Tibial artery (tissue), 4 donors: ENCODE results near the gene STOML1.
A peak's percentile ranks its signal among the peaks of the same experiment; 100 is the strongest.

ENCODE experiments used
- DNase-seq, 2 donors: peaks; one replicate each; pipeline ENCODE4 v3.0.0-alpha.2; 2019
- H3K27ac ChIP-seq, 2 donors: fragments of 200-600 bp; sonication (generic) in 1 of 2; 1 replicate in 1 of 2; 2 replicates in 1 of 2; pipeline ENCODE4 v1.5.1; 2018 to 2019; ENCODE audit warnings: mild to moderate bottlenecking in 1 of 2
- H3K27me3 ChIP-seq, 2 donors: fragments of 200-600 bp; sonication (generic) in 1 of 2; one replicate each; pipeline versions ENCODE4 v1.5.1 to v1.6.0; 2016 to 2019
- H3K36me3 ChIP-seq, 3 donors: fragments of 200-600 bp; sonication (generic) in 2 of 3; one replicate each; pipeline ENCODE4 v1.5.1; 2016 to 2019; ENCODE audit warnings: mild to moderate bottlenecking in 2 of 3
- H3K4me1 ChIP-seq, 4 donors: fragments of 200-600 bp; sonication (generic) in 2 of 4; 1 replicate in 3 of 4; 2 replicates in 1 of 4; pipeline ENCODE4 v1.5.1; 2016 to 2019
- H3K4me3 ChIP-seq, 2 donors: fragments of 200-600 bp; sonication (generic) in 1 of 2; 1 replicate in 1 of 2; 2 replicates in 1 of 2; pipeline ENCODE4 v1.5.1; 2018 to 2019; ENCODE audit warnings: mild to moderate bottlenecking in 2 of 2
- H3K9me3 ChIP-seq, 3 donors: fragments of 200-600 bp; sonication (generic) in 1 of 3; one replicate each; pipeline ENCODE4 v1.5.1; 2016 to 2019
- CTCF ChIP-seq, 2 experiments: fragments of 200-600 bp in 1 of 2; fragments of 450-650 bp in 1 of 2; IDR thresholded peaks; one replicate each; pipeline ENCODE4 v1.5.1; 2017 to 2019; ENCODE audit warnings: antibody characterized with exemption in 2 of 2, mild to moderate bottlenecking in 1 of 2, moderate library complexity in 1 of 2
- intact Hi-C: fragments of 100-400 bp; cut with DNase I; formaldehyde crosslinking; loops from one replicate; pipeline ENCODE4 v1.15.0; 2023; ENCODE audit warnings: low total_unique reads

Gene STOML1

GRCh38 chr15:73985101-73985873, 6.8 kb downstream of the STOML1 start:
- H3K27ac ChIP-seq = peak overlapping the region in 1 of 2 donors; percentile 82

GRCh38 chr15:73984208-73984979, 7.7 kb downstream of the STOML1 start:
- Histone ChIP-seq H3K27me3 (no peaks in the 10 kb centered on the region), H3K4me3 (no peak overlapping the region), H3K27ac (peak overlapping the region; percentile 82 to 85), H3K9me3 (no peaks in the 10 kb centered on the region), H3K36me3 (peaks cover 0 to 48% (median 13%) of the 10 kb centered on the region in 3 donors), H3K4me1 (peaks cover 3 to 65% (median 48%) of the 10 kb centered on the region in 4 donors)
- intact Hi-C loops = loop anchor here (5.0 kb wide), 1 partner anchor 338 kb away; no protein-coding TSS in a partner anchor
- DNase-seq = no peak
- TF ChIP-seq CTCF (IDR thresholded peaks at IDR 0.05) = no peak

More at GRCh38 chr15:73985101-73985873, 6.8 kb downstream of the STOML1 start:
- Histone ChIP-seq H3K4me3 (no peak overlapping the region), H3K27me3 (no peaks in the 10 kb centered on the region), H3K4me1 (peaks cover 3 to 74% (median 57%) of the 10 kb centered on the region in 4 donors), H3K9me3 (no peaks in the 10 kb centered on the region), H3K36me3 (peaks cover 0 to 48% (median 13%) of the 10 kb centered on the region in 3 donors)
- DNase-seq = no peak
- intact Hi-C loops = no loop called here
- TF ChIP-seq CTCF (IDR thresholded peaks at IDR 0.05) = no peak

- Histone ChIP-seq H3K27me3 (no peaks in the 10 kb centered on the region), H3K9me3 (no peaks in the 10 kb centered on the region), H3K36me3 (peaks cover 0 to 42% (median 13%) of the 10 kb centered on the region in 3 donors), H3K4me1 (peaks cover 3 to 59% (median 43%) of the 10 kb centered on the region in 4 donors), H3K4me3 (no peak overlapping the region), H3K27ac (peak overlapping the region; percentile 82 to 85)
- intact Hi-C loops = loop anchor here (5.0 kb wide), 1 partner anchor 339 kb away; no protein-coding TSS in a partner anchor
- no peak for TF ChIP-seq CTCF (IDR thresholded peaks at IDR 0.05)
- DNase-seq = no peak
Observed at GRCh38 chr15:73983773-73984172, 8.3 kb downstream of the STOML1 start.

- H3K36me3 ChIP-seq = peaks cover 0 to 37% (median 13%) of the 10 kb centered on the region in 3 donors
- H3K27ac ChIP-seq = peak overlapping the region; percentile 82 to 85
- peaks cover 3 to 54% (median 39%) of the 10 kb centered on the region in 4 donors for H3K4me1 ChIP-seq
- H3K4me3 ChIP-seq = peak overlapping the region in 1 of 2 donors; percentile 19
- intact Hi-C loops = loop anchor here (5.0 kb wide), 1 partner anchor 339 kb away; no protein-coding TSS in a partner anchor
- no peak for TF ChIP-seq CTCF (IDR thresholded peaks at IDR 0.05)
- H3K9me3 ChIP-seq = no peaks in the 10 kb centered on the region
- DNase-seq = peak in 1 of 2 donors; percentile 78
- H3K27me3 ChIP-seq = no peaks in the 10 kb centered on the region
Observed at GRCh38 chr15:73983211-73983727, 8.8 kb downstream of the STOML1 start.

GRCh38 chr15:73982222-73982962, 9.7 kb downstream of the STOML1 start:
- H3K4me1 ChIP-seq = peaks cover 3 to 47% (median 39%) of the 10 kb centered on the region in 4 donors
- no peaks in the 10 kb centered on the region for H3K27me3 ChIP-seq
- H3K4me3 ChIP-seq = peak overlapping the region in 1 of 2 donors; percentile 19
- peak overlapping the region; percentile 82 to 85 for H3K27ac ChIP-seq
- peaks cover 0 to 28% (median 9%) of the 10 kb centered on the region in 3 donors for H3K36me3 ChIP-seq
- TF ChIP-seq CTCF (IDR thresholded peaks at IDR 0.05) = peak in 1 of 2 experiments; percentile 8
- no peaks in the 10 kb centered on the region for H3K9me3 ChIP-seq
- DNase-seq = peak; percentile 86 to 91
- intact Hi-C loops = loop anchor here (5.0 kb wide), 1 partner anchor 340 kb away; no protein-coding TSS in a partner anchor
